DMS153 (cell line): ENCODE results near the gene HTT.
"Not testable (repeated sequence)": the region's sequence is repeated elsewhere in the genome, so short reads cannot be mapped to it uniquely, and the experiment has no call there.

ENCODE experiments used
- DNase-seq: peaks from one replicate; lab custom pipeline; 2025; lab: John Stamatoyannopoulos, UW

The HTT gene

GRCh38 chr4:3121596-3121995 lies 47.1 kb downstream of the HTT start:
- DNase-seq = no peak

- no peak for DNase-seq
Measured at GRCh38 chr4:3122081-3122563, 47.6 kb downstream of the HTT start.

GRCh38 chr4:3123181-3123671 lies 48.7 kb downstream of the HTT start:
- DNase-seq = no peak

GRCh38 chr4:3124070-3124767 lies 49.7 kb downstream of the HTT start:
- no peak for DNase-seq

GRCh38 chr4:3127112-3127511 lies 52.6 kb downstream of the HTT start:
- no peak for DNase-seq

- no peak for DNase-seq
Measured at GRCh38 chr4:3128058-3128457, 53.6 kb downstream of the HTT start.

- no peak for DNase-seq
Measured at GRCh38 chr4:3128976-3129375, 54.5 kb downstream of the HTT start.

GRCh38 chr4:3130201-3130600 lies 55.7 kb downstream of the HTT start:
- DNase-seq = no peak

- no peak for DNase-seq
Measured at GRCh38 chr4:3130826-3131225, 56.3 kb downstream of the HTT start.

GRCh38 chr4:3134201-3134600 lies 59.7 kb downstream of the HTT start:
- no peak for DNase-seq

GRCh38 chr4:3135155-3136011 lies 60.9 kb downstream of the HTT start:
- DNase-seq = no peak

GRCh38 chr4:3136454-3136853 lies 62.0 kb downstream of the HTT start:
- DNase-seq = no peak

GRCh38 chr4:3137908-3138307 lies 63.4 kb downstream of the HTT start:
- DNase-seq = no peak

- DNase-seq = no peak
Measured at GRCh38 chr4:3145234-3145924, 70.9 kb downstream of the HTT start.

GRCh38 chr4:3148926-3149325 lies 74.4 kb downstream of the HTT start:
- no peak for DNase-seq

GRCh38 chr4:3151238-3151637 lies 76.8 kb downstream of the HTT start:
- DNase-seq = not testable (repeated sequence)

- DNase-seq = no peak
Measured at GRCh38 chr4:3157366-3157765, 82.9 kb downstream of the HTT start.

GRCh38 chr4:3158841-3159240 lies 84.4 kb downstream of the HTT start:
- no peak for DNase-seq

- DNase-seq = no peak
Measured at GRCh38 chr4:3160438-3160837, 86.0 kb downstream of the HTT start.

GRCh38 chr4:3161044-3161443 lies 86.6 kb downstream of the HTT start:
- not testable (repeated sequence) for DNase-seq

- DNase-seq = not testable (repeated sequence)
Measured at GRCh38 chr4:3166434-3166833, 92.0 kb downstream of the HTT start.

GRCh38 chr4:3168029-3168428 lies 93.5 kb downstream of the HTT start:
- DNase-seq = no peak
